Transverse colon (tissue), 4 donors: Measurements from ENCODE around the gene CDC42.

Experiments used
- EP300 ChIP-seq: sonication (generic); formaldehyde crosslinking; IDR thresholded peaks from one replicate; pipeline ENCODE4 v1.6.1; 2017; ENCODE audit warnings: antibody characterized with exemption, low read depth
- POLR2A ChIP-seq: fragments of 450-650 bp; IDR thresholded peaks from one replicate; pipeline ENCODE4 v1.6.1; 2016; ENCODE audit warnings: antibody characterized with exemption, mild to moderate bottlenecking, moderate library complexity
- POLR2AphosphoS5 ChIP-seq, 3 donors: sonication (generic); formaldehyde crosslinking; IDR thresholded peaks; one replicate each; pipeline ENCODE4 v1.6.1; 2016; ENCODE audit warnings: antibody characterized with exemption in 3 of 3
- TF ChIP-seq, protein P1 (sequence below), 5 experiments: fragments of 200-600 bp in 3 of 5; fragments of 450-650 bp in 2 of 5; sonication (generic) in 3 of 5; IDR thresholded peaks; 1 replicate in 2 of 5; 2 replicates in 3 of 5; pipeline ENCODE4 v1.5.1; 2016 to 2017; ENCODE audit warnings: antibody characterized with exemption in 5 of 5, inconsistent platforms in 3 of 5, mild to moderate bottlenecking in 2 of 5, moderate library complexity in 1 of 5

DNA sequence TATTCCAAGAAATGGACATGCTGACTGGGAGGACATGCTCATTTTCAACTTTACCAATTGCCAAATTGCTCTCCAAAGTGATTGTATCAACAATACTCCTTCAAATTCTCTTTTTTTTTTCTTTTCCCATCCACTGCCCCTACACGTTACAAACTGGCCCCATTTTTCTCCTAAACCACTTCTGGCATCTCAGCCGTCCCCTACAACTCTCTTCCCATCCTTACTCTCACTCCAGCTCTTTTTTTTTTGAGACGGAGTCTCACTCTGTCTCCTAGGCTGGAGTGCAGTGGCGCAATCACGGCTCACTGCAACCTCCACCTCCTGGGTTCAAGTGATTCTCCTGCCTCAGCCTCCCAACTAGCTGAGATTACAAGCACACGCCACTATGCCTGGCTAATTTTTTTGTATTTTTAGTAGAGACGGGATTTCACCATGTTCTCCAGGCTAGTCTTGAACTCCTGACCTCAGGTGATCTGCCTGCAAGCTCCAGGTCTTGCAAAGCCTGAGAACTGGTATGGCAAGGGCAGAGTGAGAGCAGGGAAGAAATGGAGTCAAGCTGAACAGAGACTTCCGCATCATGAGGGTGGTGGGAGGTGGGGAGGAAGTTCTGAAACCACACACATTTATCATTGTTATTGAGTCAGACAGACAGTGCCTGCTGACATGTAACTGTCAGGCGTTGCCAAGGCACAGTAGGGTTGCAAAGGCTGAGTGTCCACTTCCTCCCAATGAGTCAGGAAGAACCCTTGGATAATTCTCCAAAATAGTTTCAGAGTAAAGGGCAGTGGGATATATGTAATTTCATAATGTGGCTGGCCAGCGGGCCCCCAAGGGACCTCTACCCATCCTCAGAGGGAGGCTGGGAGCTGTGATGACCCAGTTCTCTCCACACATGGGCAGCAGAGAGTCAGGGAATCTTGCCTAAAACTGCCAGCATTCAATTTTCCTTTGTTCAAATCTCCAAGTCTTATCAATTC lies 33.6 kb upstream of the CDC42 start:
- TF ChIP-seq, protein P1, sequence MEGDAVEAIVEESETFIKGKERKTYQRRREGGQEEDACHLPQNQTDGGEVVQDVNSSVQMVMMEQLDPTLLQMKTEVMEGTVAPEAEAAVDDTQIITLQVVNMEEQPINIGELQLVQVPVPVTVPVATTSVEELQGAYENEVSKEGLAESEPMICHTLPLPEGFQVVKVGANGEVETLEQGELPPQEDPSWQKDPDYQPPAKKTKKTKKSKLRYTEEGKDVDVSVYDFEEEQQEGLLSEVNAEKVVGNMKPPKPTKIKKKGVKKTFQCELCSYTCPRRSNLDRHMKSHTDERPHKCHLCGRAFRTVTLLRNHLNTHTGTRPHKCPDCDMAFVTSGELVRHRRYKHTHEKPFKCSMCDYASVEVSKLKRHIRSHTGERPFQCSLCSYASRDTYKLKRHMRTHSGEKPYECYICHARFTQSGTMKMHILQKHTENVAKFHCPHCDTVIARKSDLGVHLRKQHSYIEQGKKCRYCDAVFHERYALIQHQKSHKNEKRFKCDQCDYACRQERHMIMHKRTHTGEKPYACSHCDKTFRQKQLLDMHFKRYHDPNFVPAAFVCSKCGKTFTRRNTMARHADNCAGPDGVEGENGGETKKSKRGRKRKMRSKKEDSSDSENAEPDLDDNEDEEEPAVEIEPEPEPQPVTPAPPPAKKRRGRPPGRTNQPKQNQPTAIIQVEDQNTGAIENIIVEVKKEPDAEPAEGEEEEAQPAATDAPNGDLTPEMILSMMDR (IDR thresholded peaks at IDR 0.05): no peak
- TF ChIP-seq POLR2A (no peak), POLR2AphosphoS5 (IDR thresholded peaks at IDR 0.05) (no peak), EP300 (no peak)
